VCaP (cell line): ENCODE measurements around the gene FGF12.

Experiments
- H3K27ac ChIP-seq: fragments of 450-650 bp; 2 replicates; pipeline ENCODE4 v1.5.1; 2017
- TF ChIP-seq, protein P1 (sequence below): fragments of 450-650 bp; conservative IDR thresholded peaks from 2 replicates; pipeline ENCODE4 v1.5.1; 2017; ENCODE audit warnings: mild to moderate bottlenecking, moderate library complexity

FGF12 gene

GRCh38 chr3:192494174-192494573, 233.2 kb downstream of the FGF12 start:
- TF ChIP-seq, protein P1, sequence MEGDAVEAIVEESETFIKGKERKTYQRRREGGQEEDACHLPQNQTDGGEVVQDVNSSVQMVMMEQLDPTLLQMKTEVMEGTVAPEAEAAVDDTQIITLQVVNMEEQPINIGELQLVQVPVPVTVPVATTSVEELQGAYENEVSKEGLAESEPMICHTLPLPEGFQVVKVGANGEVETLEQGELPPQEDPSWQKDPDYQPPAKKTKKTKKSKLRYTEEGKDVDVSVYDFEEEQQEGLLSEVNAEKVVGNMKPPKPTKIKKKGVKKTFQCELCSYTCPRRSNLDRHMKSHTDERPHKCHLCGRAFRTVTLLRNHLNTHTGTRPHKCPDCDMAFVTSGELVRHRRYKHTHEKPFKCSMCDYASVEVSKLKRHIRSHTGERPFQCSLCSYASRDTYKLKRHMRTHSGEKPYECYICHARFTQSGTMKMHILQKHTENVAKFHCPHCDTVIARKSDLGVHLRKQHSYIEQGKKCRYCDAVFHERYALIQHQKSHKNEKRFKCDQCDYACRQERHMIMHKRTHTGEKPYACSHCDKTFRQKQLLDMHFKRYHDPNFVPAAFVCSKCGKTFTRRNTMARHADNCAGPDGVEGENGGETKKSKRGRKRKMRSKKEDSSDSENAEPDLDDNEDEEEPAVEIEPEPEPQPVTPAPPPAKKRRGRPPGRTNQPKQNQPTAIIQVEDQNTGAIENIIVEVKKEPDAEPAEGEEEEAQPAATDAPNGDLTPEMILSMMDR: no peak
- peak overlapping the region; percentile 0; the same call in 1 of the 2 replicates for H3K27ac ChIP-seq

GRCh38 chr3:192490720-192491119, 236.6 kb downstream of the FGF12 start:
- TF ChIP-seq, protein P1: no peak
- H3K27ac ChIP-seq: no peak overlapping the region

- TF ChIP-seq, protein P1: no peak
- no peak overlapping the region for H3K27ac ChIP-seq
Observed at GRCh38 chr3:192489579-192489978, 237.8 kb downstream of the FGF12 start.

GRCh38 chr3:192487033-192487432, 240.3 kb downstream of the FGF12 start:
- TF ChIP-seq, protein P1: no peak

GRCh38 chr3:192482809-192483208, 244.5 kb downstream of the FGF12 start:
- H3K27ac ChIP-seq: no peak overlapping the region
- TF ChIP-seq, protein P1: no peak

More at GRCh38 chr3:192487033-192487432, 240.3 kb downstream of the FGF12 start:
- H3K27ac ChIP-seq: no peak overlapping the region

DNA sequence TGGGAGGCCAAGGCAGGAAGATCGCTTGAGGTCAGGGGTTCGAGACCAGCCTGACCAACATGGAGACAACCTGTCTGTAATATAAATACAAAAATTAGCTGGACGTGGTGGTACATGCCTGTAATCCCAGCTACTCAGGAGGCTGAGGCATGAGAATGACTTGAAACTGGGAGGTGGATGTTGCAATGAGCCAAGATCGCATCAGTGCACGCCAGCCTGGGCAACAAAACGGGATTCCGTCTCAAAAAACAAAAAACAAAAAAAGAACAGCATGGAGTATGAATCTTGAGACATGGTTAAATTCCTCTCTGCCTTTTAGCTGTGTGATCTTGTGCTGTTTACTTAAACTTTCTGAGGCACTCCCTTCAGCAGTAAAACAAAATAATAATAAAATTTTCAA, 244.9 kb downstream of the FGF12 start:
- TF ChIP-seq, protein P1: no peak
- H3K27ac ChIP-seq: no peak overlapping the region

GRCh38 chr3:192481638-192482037, 245.7 kb downstream of the FGF12 start:
- H3K27ac ChIP-seq: no peak overlapping the region
- TF ChIP-seq, protein P1: no peak
